Stimulated activated CD8-positive, alpha-beta memory T cell treated with anti-CD3 and anti-CD28 coated beads, Interleukin-7, amount 100 ng/mL, for 1 hour (primary cell): Measurements from ENCODE around the gene MAPKAP1.

Source experiments
- DNase-seq, 2 donors: peaks; one replicate each; pipeline ENCODE4 v3.0.0-alpha.2; 2020; ENCODE audit warnings: low read depth in 2 of 2

Gene MAPKAP1

GRCh38 chr9:125431741-125432271 lies 275.2 kb downstream of the MAPKAP1 start:
- DNase-seq = no peak

GRCh38 chr9:125431012-125431305 lies 276.0 kb downstream of the MAPKAP1 start:
- no peak for DNase-seq

GRCh38 chr9:125430161-125431011 lies 276.6 kb downstream of the MAPKAP1 start:
- no peak for DNase-seq

GRCh38 chr9:125429476-125430160 lies 277.4 kb downstream of the MAPKAP1 start:
- no peak for DNase-seq

- no peak for DNase-seq
These were observed 278.0 kb downstream of the MAPKAP1 start for GRCh38 chr9:125428902-125429467.

- DNase-seq = no peak
These were observed 278.7 kb downstream of the MAPKAP1 start for GRCh38 chr9:125428060-125428901.

GRCh38 chr9:125427556-125427955 lies 279.5 kb downstream of the MAPKAP1 start:
- DNase-seq = no peak

GRCh38 chr9:125426926-125427325 lies 280.1 kb downstream of the MAPKAP1 start:
- no peak for DNase-seq

- DNase-seq = no peak
These were observed 281.0 kb downstream of the MAPKAP1 start for GRCh38 chr9:125425901-125426515.

GRCh38 chr9:125425170-125425897 lies 281.7 kb downstream of the MAPKAP1 start:
- no peak for DNase-seq

- DNase-seq = no peak
These were observed 283.0 kb downstream of the MAPKAP1 start for GRCh38 chr9:125423964-125424363.

GRCh38 chr9:125422853-125423252 lies 284.2 kb downstream of the MAPKAP1 start:
- no peak for DNase-seq

GRCh38 chr9:125421591-125422181 lies 285.3 kb downstream of the MAPKAP1 start:
- no peak for DNase-seq

- no peak for DNase-seq
These were observed 285.8 kb downstream of the MAPKAP1 start for GRCh38 chr9:125421166-125421565.

- no peak for DNase-seq
These were observed 288.6 kb downstream of the MAPKAP1 start for GRCh38 chr9:125418404-125418803.

- DNase-seq = no peak
These were observed 290.5 kb downstream of the MAPKAP1 start for GRCh38 chr9:125416517-125416916.

- DNase-seq = no peak
These were observed 291.2 kb downstream of the MAPKAP1 start for GRCh38 chr9:125415583-125416460.

- no peak for DNase-seq
These were observed 293.4 kb downstream of the MAPKAP1 start for GRCh38 chr9:125413579-125413978.

GRCh38 chr9:125412166-125412565 lies 294.8 kb downstream of the MAPKAP1 start:
- DNase-seq = no peak
